Esophagus squamous epithelium (tissue), 4 donors: ENCODE results near the gene BMP7.

ENCODE experiments used
- CTCF ChIP-seq, 6 experiments: fragments of 450-650 bp in 4 of 6; fragments of 200-600 bp in 2 of 6; sonication (generic) in 2 of 6; IDR thresholded peaks; one replicate each; pipeline ENCODE4 v1.5.1; 2016 to 2019; ENCODE audit warnings: antibody characterized with exemption in 6 of 6, mild to moderate bottlenecking in 4 of 6, moderate library complexity in 4 of 6
- POLR2A ChIP-seq, 4 donors: fragments of 450-650 bp; IDR thresholded peaks; one replicate each; pipeline ENCODE4 v1.6.1; 2017; ENCODE audit warnings: antibody characterized with exemption in 4 of 4, mild to moderate bottlenecking in 4 of 4, moderate library complexity in 3 of 4

- TF ChIP-seq CTCF (IDR thresholded peaks at IDR 0.05), result no peak
- no peak for TF ChIP-seq POLR2A (IDR thresholded peaks at IDR 0.05)
These were observed 13.8 kb upstream of the BMP7 start for GRCh38 chr20:57280221-57280620.
